ENCODE results near the gene FBXL14.

Gene FBXL14

GRCh38 chr12:1575408-1576401, 18.7 kb downstream of the FBXL14 start:
- Histone ChIP-seq H3K4me2 (ENCODE audit: low read length) (no peak overlapping the region), H3K9ac (ENCODE audit: low read depth, low read length) (no peak overlapping the region), H3K9me3 (replicated peaks; ENCODE audit: low read length) (no peaks in the 10 kb centered on the region), H3K36me3 (ENCODE audit: insufficient read depth, low read length) (no peaks in the 10 kb centered on the region), H3K4me1 (ENCODE audit: control insufficient read depth, insufficient read depth, low read length) (peaks cover 17% of the 10 kb centered on the region), H3K27me3 (ENCODE audit: control insufficient read depth, insufficient read depth, low read length) (no peaks in the 10 kb centered on the region), H3K4me3 (ENCODE audit: low read length) (no peak overlapping the region)

- Histone ChIP-seq H3K27me3 (ENCODE audit: control insufficient read depth, insufficient read depth, low read length) (no peaks in the 10 kb centered on the region), H3K4me2 (ENCODE audit: low read length) (no peak overlapping the region), H3K9ac (ENCODE audit: low read depth, low read length) (no peak overlapping the region), H3K9me3 (replicated peaks; ENCODE audit: low read length) (no peaks in the 10 kb centered on the region), H3K36me3 (ENCODE audit: insufficient read depth, low read length) (no peaks in the 10 kb centered on the region), H3K4me1 (ENCODE audit: control insufficient read depth, insufficient read depth, low read length) (peaks cover 17% of the 10 kb centered on the region), H3K4me3 (ENCODE audit: low read length) (no peak overlapping the region)
Measured at GRCh38 chr12:1574865-1575259, 19.5 kb downstream of the FBXL14 start.

- Histone ChIP-seq H3K9me3 (replicated peaks; ENCODE audit: low read length) (no peaks in the 10 kb centered on the region), H3K4me2 (ENCODE audit: low read length) (no peak overlapping the region), H3K9ac (ENCODE audit: low read depth, low read length) (no peak overlapping the region), H3K36me3 (ENCODE audit: insufficient read depth, low read length) (no peaks in the 10 kb centered on the region), H3K27me3 (ENCODE audit: control insufficient read depth, insufficient read depth, low read length) (no peaks in the 10 kb centered on the region), H3K4me1 (ENCODE audit: control insufficient read depth, insufficient read depth, low read length) (peaks cover 13% of the 10 kb centered on the region), H3K4me3 (ENCODE audit: low read length) (no peak overlapping the region)
Measured at GRCh38 chr12:1573960-1574864, 20.2 kb downstream of the FBXL14 start.

- peaks cover 12% of the 10 kb centered on the region for H3K4me1 ChIP-seq (ENCODE audit: control insufficient read depth, insufficient read depth, low read length)
- H3K9ac ChIP-seq (ENCODE audit: low read depth, low read length), result no peak overlapping the region
- H3K4me3 ChIP-seq (ENCODE audit: low read length), result no peak overlapping the region
- H3K27me3 ChIP-seq (ENCODE audit: control insufficient read depth, insufficient read depth, low read length), result no peaks in the 10 kb centered on the region
- no peaks in the 10 kb centered on the region for H3K9me3 ChIP-seq (replicated peaks; ENCODE audit: low read length)
- no peak overlapping the region for H3K4me2 ChIP-seq (ENCODE audit: low read length)
- no peaks in the 10 kb centered on the region for H3K36me3 ChIP-seq (ENCODE audit: insufficient read depth, low read length)
Measured at GRCh38 chr12:1572731-1573130, 21.6 kb downstream of the FBXL14 start.

- no peak overlapping the region for H3K4me3 ChIP-seq (ENCODE audit: low read length)
Measured at GRCh38 chr12:1567852-1568251, 26.5 kb downstream of the FBXL14 start.

GRCh38 chr12:1566449-1567135, 27.8 kb downstream of the FBXL14 start:
- Histone ChIP-seq H3K4me2 (ENCODE audit: low read length) (no peak overlapping the region), H3K4me1 (ENCODE audit: control insufficient read depth, insufficient read depth, low read length) (peaks cover 18% of the 10 kb centered on the region), H3K4me3 (ENCODE audit: low read length) (no peak overlapping the region), H3K36me3 (ENCODE audit: insufficient read depth, low read length) (no peaks in the 10 kb centered on the region), H3K9ac (ENCODE audit: low read depth, low read length) (no peak overlapping the region), H3K27me3 (ENCODE audit: control insufficient read depth, insufficient read depth, low read length) (no peaks in the 10 kb centered on the region), H3K9me3 (replicated peaks; ENCODE audit: low read length) (no peaks in the 10 kb centered on the region)

More at GRCh38 chr12:1567852-1568251, 26.5 kb downstream of the FBXL14 start:
- H3K9me3 ChIP-seq (replicated peaks; ENCODE audit: low read length), result no peaks in the 10 kb centered on the region
- no peaks in the 10 kb centered on the region for H3K27me3 ChIP-seq (ENCODE audit: control insufficient read depth, insufficient read depth, low read length)
- no peak overlapping the region for H3K4me2 ChIP-seq (ENCODE audit: low read length)
- H3K4me1 ChIP-seq (ENCODE audit: control insufficient read depth, insufficient read depth, low read length), result peaks cover 11% of the 10 kb centered on the region
- no peaks in the 10 kb centered on the region for H3K36me3 ChIP-seq (ENCODE audit: insufficient read depth, low read length)
- no peak overlapping the region for H3K9ac ChIP-seq (ENCODE audit: low read depth, low read length)

- H3K9me3 ChIP-seq (replicated peaks; ENCODE audit: low read length), result no peaks in the 10 kb centered on the region
- H3K36me3 ChIP-seq (ENCODE audit: insufficient read depth, low read length), result no peaks in the 10 kb centered on the region
- H3K4me2 ChIP-seq (ENCODE audit: low read length), result no peak overlapping the region
- no peaks in the 10 kb centered on the region for H3K27me3 ChIP-seq (ENCODE audit: control insufficient read depth, insufficient read depth, low read length)
- no peak overlapping the region for H3K9ac ChIP-seq (ENCODE audit: low read depth, low read length)
- H3K4me3 ChIP-seq (ENCODE audit: low read length), result no peak overlapping the region
- peaks cover 18% of the 10 kb centered on the region for H3K4me1 ChIP-seq (ENCODE audit: control insufficient read depth, insufficient read depth, low read length)
Measured at GRCh38 chr12:1565172-1565571, 29.2 kb downstream of the FBXL14 start.

- Histone ChIP-seq H3K9ac (ENCODE audit: low read depth, low read length) (no peak overlapping the region), H3K4me2 (ENCODE audit: low read length) (no peak overlapping the region)
Measured at GRCh38 chr12:1564067-1564466, 30.3 kb downstream of the FBXL14 start.

GRCh38 chr12:1562813-1563407, 31.5 kb downstream of the FBXL14 start:
- no peak overlapping the region for H3K9ac ChIP-seq (ENCODE audit: low read depth, low read length)
- H3K36me3 ChIP-seq (ENCODE audit: insufficient read depth, low read length), result no peaks in the 10 kb centered on the region
- peaks cover 18% of the 10 kb centered on the region for H3K4me1 ChIP-seq (ENCODE audit: control insufficient read depth, insufficient read depth, low read length)
- H3K27me3 ChIP-seq (ENCODE audit: control insufficient read depth, insufficient read depth, low read length), result no peaks in the 10 kb centered on the region
- H3K4me2 ChIP-seq (ENCODE audit: low read length), result no peak overlapping the region
- no peaks in the 10 kb centered on the region for H3K9me3 ChIP-seq (replicated peaks; ENCODE audit: low read length)
- H3K4me3 ChIP-seq (ENCODE audit: low read length), result no peak overlapping the region

More at GRCh38 chr12:1564067-1564466, 30.3 kb downstream of the FBXL14 start:
- Histone ChIP-seq H3K27me3 (ENCODE audit: control insufficient read depth, insufficient read depth, low read length) (no peaks in the 10 kb centered on the region), H3K4me1 (ENCODE audit: control insufficient read depth, insufficient read depth, low read length) (peaks cover 18% of the 10 kb centered on the region), H3K36me3 (ENCODE audit: insufficient read depth, low read length) (no peaks in the 10 kb centered on the region), H3K4me3 (ENCODE audit: low read length) (no peak overlapping the region), H3K9me3 (replicated peaks; ENCODE audit: low read length) (no peaks in the 10 kb centered on the region)

- Histone ChIP-seq H3K9me3 (replicated peaks; ENCODE audit: low read length) (no peaks in the 10 kb centered on the region), H3K36me3 (ENCODE audit: insufficient read depth, low read length) (no peaks in the 10 kb centered on the region), H3K4me1 (ENCODE audit: control insufficient read depth, insufficient read depth, low read length) (peaks cover 18% of the 10 kb centered on the region), H3K27me3 (ENCODE audit: control insufficient read depth, insufficient read depth, low read length) (no peaks in the 10 kb centered on the region), H3K4me2 (ENCODE audit: low read length) (no peak overlapping the region), H3K9ac (ENCODE audit: low read depth, low read length) (no peak overlapping the region), H3K4me3 (ENCODE audit: low read length) (no peak overlapping the region)
Measured at GRCh38 chr12:1560704-1561103, 33.7 kb downstream of the FBXL14 start.
